PC-9 (cell line): ENCODE results near the gene CHD5.

Experiments used
- CTCF ChIP-seq: fragments of 200-600 bp; sonication (generic); conservative IDR thresholded peaks from 2 replicates; pipeline ENCODE4 v1.6.1; 2017; ENCODE audit warnings: mixed run types, antibody characterized with exemption, mild to moderate bottlenecking, moderate library complexity
- EZH2 ChIP-seq: fragments of 200-600 bp; sonication (generic); IDR thresholded peaks from 2 replicates; pipeline ENCODE4 v1.8.0; 2017; ENCODE audit warnings: antibody characterized with exemption, low read depth

- no peak for TF ChIP-seq CTCF
- no peak for TF ChIP-seq EZH2
Observed at GRCh38 chr1:6178751-6179563, 1.2 kb downstream of the CHD5 start.
